Testis (tissue), 3 donors: ENCODE measurements around the gene REV3L. TPM values are rescaled to one million over a fixed set of nuclear protein-coding genes. Genes with fewer than 3 reads are reported as not detected.

Experiments
- DNase-seq: peaks from one replicate; pipeline ENCODE4 v3.0.0-alpha.2; 2019
- H3K27ac ChIP-seq, 2 donors: fragments of 200-600 bp; sonication (generic); one replicate each; pipeline ENCODE4 v1.5.1; 2019
- H3K27me3 ChIP-seq: fragments of 200-600 bp; sonication (generic); one replicate; pipeline ENCODE4 v1.5.1; 2019
- H3K36me3 ChIP-seq: fragments of 200-600 bp; sonication (generic); one replicate; pipeline ENCODE4 v1.5.1; 2017; ENCODE audit warnings: low read depth; ENCODE audit errors: missing control alignments
- H3K4me1 ChIP-seq: fragments of 200-600 bp; sonication (generic); one replicate; pipeline ENCODE4 v1.5.1; 2019
- H3K4me3 ChIP-seq, 2 donors: fragments of 200-600 bp; sonication (generic); one replicate each; pipeline ENCODE4 v1.5.1; 2017 to 2019
- H3K9me3 ChIP-seq: fragments of 200-600 bp; sonication (generic); one replicate; pipeline ENCODE4 v1.5.1; 2017
- CTCF ChIP-seq, 3 experiments: fragments of 450-650 bp in 2 of 3; fragments of 200-600 bp in 1 of 3; sonication (generic) in 1 of 3; IDR thresholded peaks; one replicate each; pipeline ENCODE4 v1.5.1; 2016 to 2019; ENCODE audit warnings: antibody characterized with exemption in 3 of 3, mild to moderate bottlenecking in 2 of 3, moderate library complexity in 1 of 3
- POLR2A ChIP-seq: fragments of 450-650 bp; IDR thresholded peaks from one replicate; pipeline ENCODE4 v1.6.1; 2017; ENCODE audit warnings: antibody characterized with exemption, mild to moderate bottlenecking, moderate library complexity
- WGBS, 2 donors: methylation state at CpG; one replicate each; pipeline ENCODE4 v1.1.5; 2018; 5-methylcytosine and 5-hydroxymethylcytosine counted together
- intact Hi-C: fragments of 100-400 bp; cut with DNase I; formaldehyde crosslinking; loops from one replicate; pipeline ENCODE4 v1.15.1; 2023; ENCODE audit warnings: low total_unique reads
- polyA plus RNA-seq: library from polyadenylated mRNA; stranded (reverse); fragments of 350-450 nt; fragmentation: Illumina TruSeq; extraction: RNeasy Lipid Tissue Mini Kit (QIAGEN cat#74804); gene quantifications from one replicate; pipeline ENCODE4 v1.2.3, GENCODE V29; 2014; ENCODE audit warnings: low read depth, low replicate concordance; ENCODE audit not compliant: insufficient read depth
- total RNA-seq, 2 donors: library from RNA; depleted of rRNA; stranded (reverse); fragments of >200 nt; gene quantifications; one replicate each; pipeline ENCODE4 v1.2.3, GENCODE V29; 2016

REV3L gene
- total and polyA plus RNA-seq, 3 donors from 2014 or later: 11.1 to 56.8 (median 48.8) TPM

- H3K9me3 ChIP-seq: no peaks in the 10 kb centered on the region
- 93 to 95% methylated on average over 5 of the region's 5 CpGs for WGBS, 2 donors
- TF ChIP-seq CTCF (IDR thresholded peaks at IDR 0.05): no peak
- no peak for TF ChIP-seq POLR2A
- H3K27ac ChIP-seq: no peak overlapping the region
- intact Hi-C loops: no loop called here
- H3K4me3 ChIP-seq: no peak overlapping the region
- no peaks in the 10 kb centered on the region for H3K27me3 ChIP-seq
- H3K4me1 ChIP-seq: no peaks in the 10 kb centered on the region
- DNase-seq: no peak
- H3K36me3 ChIP-seq: no peaks in the 10 kb centered on the region
Measured at GRCh38 chr6:111468329-111469012, 14.5 kb downstream of the REV3L start.

GRCh38 chr6:111464184-111464583, 18.8 kb downstream of the REV3L start:
- DNase-seq: no peak
- H3K4me3 ChIP-seq: no peak overlapping the region
- no peak for TF ChIP-seq POLR2A
- no peak for TF ChIP-seq CTCF (IDR thresholded peaks at IDR 0.05)
- no peaks in the 10 kb centered on the region for H3K9me3 ChIP-seq
- H3K4me1 ChIP-seq: no peaks in the 10 kb centered on the region
- intact Hi-C loops: no loop called here
- 94 to 97% methylated on average over 1 of the region's 1 CpG for WGBS, 2 donors
- no peaks in the 10 kb centered on the region for H3K36me3 ChIP-seq
- no peak overlapping the region for H3K27ac ChIP-seq
- no peaks in the 10 kb centered on the region for H3K27me3 ChIP-seq

GRCh38 chr6:111462770-111463391, 20.1 kb downstream of the REV3L start:
- Histone ChIP-seq H3K36me3 (no peaks in the 10 kb centered on the region), H3K27me3 (no peaks in the 10 kb centered on the region), H3K4me3 (no peak overlapping the region), H3K4me1 (no peaks in the 10 kb centered on the region), H3K27ac (no peak overlapping the region), H3K9me3 (no peaks in the 10 kb centered on the region)
- WGBS, 2 donors: 74 to 78% methylated on average over 7 of the region's 7 CpGs
- no peak for DNase-seq
- no peak for TF ChIP-seq CTCF (IDR thresholded peaks at IDR 0.05)
- no peak for TF ChIP-seq POLR2A
- intact Hi-C loops: no loop called here

GRCh38 chr6:111461860-111462259, 21.2 kb downstream of the REV3L start:
- DNase-seq: no peak
- Histone ChIP-seq H3K36me3 (no peaks in the 10 kb centered on the region), H3K27me3 (no peaks in the 10 kb centered on the region), H3K4me3 (no peak overlapping the region), H3K4me1 (no peaks in the 10 kb centered on the region), H3K9me3 (no peaks in the 10 kb centered on the region), H3K27ac (no peak overlapping the region)
- intact Hi-C loops: no loop called here
- TF ChIP-seq POLR2A (no peak), CTCF (IDR thresholded peaks at IDR 0.05) (no peak)
